HG03097 (cell line): Measurements from ENCODE around the gene FHIT.
A peak's percentile ranks its signal among the peaks of the same experiment; 100 is the strongest.

ENCODE experiments used
- ATAC-seq: cut with Tn5 transposase; IDR thresholded peaks from one replicate; pipeline ENCODE4 v1.9.1; 2021; ENCODE audit not compliant: unreplicated experiment, low FRiP score

FHIT gene

GRCh38 chr3:61251174-61251972 lies at the start of gene FHIT:
Gene FHIT (minus strand): TSS chr3:61251452.
- ATAC-seq = peak; percentile 94

DNA sequence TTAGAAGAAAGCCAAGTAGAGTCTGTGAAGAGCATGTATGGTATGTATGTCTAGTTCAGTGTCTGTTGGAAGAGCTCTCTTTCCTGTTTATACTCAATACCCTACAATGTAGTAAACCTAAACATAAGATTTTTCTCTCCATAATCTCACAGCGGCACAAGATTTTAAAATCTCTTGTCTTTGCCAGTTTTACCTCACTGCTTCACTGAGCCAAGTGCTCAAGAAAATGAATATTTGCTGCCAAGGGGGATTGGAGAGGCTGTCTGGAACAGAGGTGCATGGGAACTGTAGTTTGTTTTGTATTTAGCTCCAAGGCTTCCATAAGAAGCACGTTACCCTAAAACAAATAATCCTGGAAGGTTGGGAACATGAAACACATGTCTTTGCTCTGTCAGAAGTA lies 49.5 kb upstream of the FHIT start:
- no peak for ATAC-seq

DNA sequence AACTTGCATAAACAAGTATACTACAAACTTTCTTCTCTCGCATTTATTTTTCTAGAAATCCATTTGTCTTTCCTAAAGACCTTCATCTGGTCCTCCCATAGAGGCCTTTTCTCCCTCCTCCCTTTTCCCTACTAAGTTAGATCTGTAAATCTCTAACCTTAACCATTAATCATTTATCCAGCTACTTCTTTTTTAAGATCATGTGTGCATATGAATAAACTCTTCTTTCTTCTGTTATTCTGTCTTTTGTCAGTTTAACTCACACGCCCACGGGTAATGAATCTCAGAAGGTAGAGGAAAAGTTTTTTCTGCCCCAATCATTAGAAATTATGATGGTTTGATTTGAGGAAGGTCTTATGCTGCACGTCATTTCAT lies 48.7 kb upstream of the FHIT start:
- ATAC-seq = no peak

GRCh38 chr3:61299343-61300005 lies 48.2 kb upstream of the FHIT start:
- ATAC-seq = no peak

- ATAC-seq = no peak
Observed at GRCh38 chr3:61297821-61298220, 46.6 kb upstream of the FHIT start.

- no peak for ATAC-seq
Observed at GRCh38 chr3:61288446-61288845, 37.2 kb upstream of the FHIT start.

GRCh38 chr3:61283876-61284275 lies 32.6 kb upstream of the FHIT start:
- ATAC-seq = no peak

DNA sequence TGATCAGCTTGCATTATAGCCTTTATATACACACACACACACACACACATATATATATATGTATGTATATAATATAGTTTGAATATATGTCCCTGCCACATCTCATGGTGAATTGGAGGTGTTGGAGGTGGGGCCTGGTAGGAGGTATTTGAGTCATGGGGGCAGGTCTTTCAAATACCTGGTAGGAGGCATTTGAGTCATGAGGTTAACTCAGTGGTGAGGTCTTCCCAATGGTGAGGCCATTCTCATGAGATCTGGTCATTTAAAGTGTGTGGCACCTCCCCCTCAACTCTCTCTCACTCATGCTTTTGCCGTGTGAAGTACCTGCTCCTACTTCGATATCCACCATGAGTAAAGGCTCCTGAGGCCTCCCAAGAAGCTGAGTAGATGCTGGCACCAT lies 27.5 kb upstream of the FHIT start:
- ATAC-seq = no peak

DNA sequence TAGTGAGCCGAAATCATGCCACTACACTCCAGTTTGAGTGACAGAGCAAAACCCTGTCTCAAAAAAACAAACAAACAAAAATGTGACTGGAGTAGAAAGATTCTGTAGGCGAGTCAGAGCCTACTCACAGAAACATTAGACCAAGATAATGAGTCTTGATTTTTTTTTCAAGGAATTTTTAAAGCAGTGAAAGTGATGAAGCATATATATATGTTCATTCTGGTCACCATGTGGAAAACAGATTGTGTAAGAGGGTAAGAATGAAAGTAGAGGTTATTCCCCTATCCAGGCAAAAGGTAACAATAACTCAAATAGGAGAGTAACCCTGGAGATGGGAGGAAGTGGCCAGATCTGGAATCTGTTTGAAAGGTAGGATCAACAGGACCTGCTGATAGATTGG lies 26.2 kb upstream of the FHIT start:
- no peak for ATAC-seq

GRCh38 chr3:61269435-61269834 lies 18.2 kb upstream of the FHIT start:
- no peak for ATAC-seq

- no peak for ATAC-seq
Observed at GRCh38 chr3:61268644-61269043, 17.4 kb upstream of the FHIT start.

DNA sequence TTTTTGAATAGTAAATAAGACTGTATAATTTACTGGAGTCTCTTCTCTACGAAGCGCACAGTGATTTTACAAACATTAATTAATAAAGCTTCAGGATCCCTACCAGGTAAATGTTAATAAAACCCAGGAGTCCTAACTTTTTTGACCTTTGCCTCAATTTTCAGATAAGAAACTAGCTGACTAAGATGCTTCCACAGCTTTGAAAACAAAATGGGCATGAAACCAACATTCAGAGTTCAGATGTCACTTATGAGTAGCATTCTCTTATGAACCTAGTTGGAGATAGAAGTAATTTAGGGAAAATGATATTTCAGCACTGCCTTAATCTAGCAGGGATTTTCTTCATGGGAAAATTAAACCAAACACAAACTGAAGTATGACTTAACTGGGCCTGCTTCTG lies 13.0 kb upstream of the FHIT start:
- no peak for ATAC-seq

DNA sequence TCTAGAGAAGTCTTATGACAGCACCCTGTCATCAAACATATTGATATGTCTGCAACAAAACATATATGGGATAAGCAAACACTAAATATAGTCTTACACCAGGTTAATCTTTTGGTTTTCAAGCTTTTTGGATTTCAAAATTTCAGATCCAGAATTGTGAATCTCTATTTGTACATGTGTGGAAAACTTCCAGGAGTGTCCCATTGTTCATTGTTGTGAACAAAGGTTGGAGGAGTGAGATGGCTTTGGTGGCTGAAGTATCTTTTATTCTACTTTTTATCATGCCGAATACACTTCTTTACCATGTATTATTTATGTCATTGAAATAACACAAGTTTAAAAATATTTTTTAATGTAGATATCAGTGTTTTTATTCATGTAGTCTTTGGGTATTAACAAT lies 5.9 kb upstream of the FHIT start:
- no peak for ATAC-seq

DNA sequence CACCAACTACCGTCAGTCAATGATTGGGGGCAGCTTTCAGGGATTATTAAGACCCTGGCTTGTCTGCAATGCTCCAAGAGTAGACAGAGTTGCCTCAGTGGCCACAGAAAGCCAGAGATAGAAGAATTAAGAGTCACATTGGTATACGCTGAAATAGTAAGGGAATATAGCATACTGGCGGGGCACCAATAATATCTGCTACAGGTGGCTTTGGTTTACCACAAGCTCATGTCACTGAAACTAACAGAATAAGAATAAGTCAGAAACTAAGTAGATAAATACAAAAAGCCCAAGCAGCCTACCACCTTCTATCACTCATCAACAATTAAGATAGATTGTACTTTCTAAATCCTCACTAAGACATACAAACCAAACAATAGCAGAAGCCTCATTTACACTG lies 2.5 kb upstream of the FHIT start:
- ATAC-seq = no peak

DNA sequence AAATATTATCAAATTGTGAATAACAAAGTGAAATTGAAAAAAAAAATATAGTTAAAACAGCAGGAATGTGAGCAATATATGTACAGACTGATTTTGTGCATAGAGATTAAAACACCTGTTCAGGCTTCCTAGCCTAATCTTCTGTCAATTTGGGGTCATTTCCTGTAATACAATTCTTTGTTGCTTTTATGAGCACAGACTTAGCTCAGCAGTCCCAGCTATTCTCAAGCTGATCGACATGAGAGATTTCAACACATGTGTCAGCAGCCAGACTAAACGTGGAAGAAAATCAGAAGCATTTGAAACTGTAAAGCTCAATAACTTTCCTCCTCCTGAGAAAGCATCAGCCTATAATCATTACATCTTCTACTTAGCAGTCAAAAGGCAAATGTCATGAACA lies 1.6 kb upstream of the FHIT start:
- ATAC-seq = no peak

GRCh38 chr3:61250784-61251173 lies 473 bp downstream of the FHIT start:
- no peak for ATAC-seq

DNA sequence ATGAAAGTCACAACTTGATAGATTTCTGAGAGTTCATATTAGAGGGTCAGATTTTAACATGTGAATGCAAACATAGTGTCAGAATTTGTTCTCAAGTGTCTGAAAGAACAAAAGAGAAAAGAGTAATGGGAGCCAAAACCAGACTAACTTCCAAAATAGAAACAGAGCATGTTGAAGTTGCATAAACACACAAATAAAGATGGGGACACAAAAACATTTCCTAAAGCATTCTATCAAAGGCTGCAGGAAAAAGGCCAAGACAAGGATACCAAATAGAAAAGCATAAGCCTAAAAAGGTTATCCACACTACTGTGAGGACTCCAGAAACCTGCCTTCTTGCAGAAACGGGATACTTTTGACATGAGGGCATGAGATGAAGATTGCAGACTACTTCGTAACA lies 2.8 kb downstream of the FHIT start:
- no peak for ATAC-seq

DNA sequence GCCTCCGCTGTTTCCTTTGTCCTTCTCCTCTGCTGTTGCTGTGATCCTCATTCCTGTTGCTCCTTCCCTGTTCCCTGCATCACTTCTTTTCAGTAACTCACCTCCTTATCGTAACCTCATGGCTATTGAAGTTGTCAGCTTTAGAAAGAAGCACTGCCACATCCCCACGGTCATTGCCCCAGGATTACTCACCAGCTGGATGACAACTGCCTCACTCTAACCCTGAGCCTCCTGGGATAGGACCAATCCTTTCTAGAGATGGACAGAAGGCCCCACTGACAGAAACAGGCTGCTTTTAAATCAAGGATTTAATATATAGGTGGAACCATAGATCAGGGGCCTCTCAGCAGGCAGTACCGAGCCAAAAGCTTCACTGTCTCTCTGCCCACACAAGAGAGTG lies 4.1 kb downstream of the FHIT start:
- ATAC-seq = no peak

DNA sequence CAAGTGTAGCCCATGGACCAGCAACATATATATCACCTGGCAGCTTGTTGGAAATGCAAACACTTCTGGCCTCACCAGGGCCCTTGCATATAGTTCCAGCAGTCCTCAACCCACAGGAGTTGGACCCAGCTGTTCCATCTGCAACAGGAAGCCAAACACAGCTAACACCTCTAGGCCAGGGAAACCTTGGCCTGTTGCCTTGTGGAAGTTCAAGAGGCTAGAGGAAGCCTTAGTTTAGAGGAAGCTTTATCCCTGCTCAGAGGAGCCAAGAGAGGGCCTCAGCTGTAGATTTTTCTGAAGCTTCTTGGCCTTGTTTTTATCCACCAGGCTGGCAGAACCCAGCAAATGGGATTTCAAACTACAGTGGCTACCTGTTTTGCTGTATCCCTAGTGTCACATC lies 11.4 kb downstream of the FHIT start:
- ATAC-seq = no peak

DNA sequence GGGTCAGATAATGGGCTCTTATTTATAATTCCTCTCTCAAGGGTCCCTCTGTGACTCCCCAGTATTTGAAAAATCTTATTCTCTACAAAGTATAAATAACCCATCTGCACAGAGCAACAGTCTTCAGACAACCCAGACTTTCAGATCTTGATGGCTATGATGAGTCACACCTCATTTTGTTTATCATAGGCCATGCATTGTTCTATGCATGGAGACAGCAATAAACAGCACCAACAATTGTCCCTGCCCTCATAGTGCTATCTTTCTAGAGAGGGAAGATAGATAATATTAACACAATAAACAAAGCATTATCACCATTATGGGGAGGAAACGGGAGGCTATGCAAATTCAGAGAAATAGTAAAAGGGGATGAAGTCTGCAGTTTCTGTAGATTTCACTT lies 13.4 kb downstream of the FHIT start:
- no peak for ATAC-seq

DNA sequence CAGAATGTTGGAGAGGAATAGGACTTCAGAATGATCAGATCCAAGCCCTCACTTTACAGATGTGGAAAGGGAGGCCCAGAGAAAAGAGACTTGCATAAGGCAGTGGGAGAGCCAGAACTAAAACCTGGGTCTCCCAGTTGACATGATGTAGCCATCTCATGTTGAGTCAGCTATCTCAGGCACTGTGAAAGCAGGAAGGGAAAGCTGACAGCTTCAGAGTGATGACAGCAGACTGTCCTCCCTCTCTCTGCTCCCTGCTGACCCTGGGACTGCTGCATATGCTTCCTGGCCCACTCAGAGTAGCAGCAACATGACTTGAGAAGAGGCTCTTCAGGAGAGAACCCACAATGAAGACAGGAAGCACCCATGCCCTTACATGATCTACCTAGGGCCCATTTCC lies 14.7 kb downstream of the FHIT start:
- peak; percentile 84 for ATAC-seq

DNA sequence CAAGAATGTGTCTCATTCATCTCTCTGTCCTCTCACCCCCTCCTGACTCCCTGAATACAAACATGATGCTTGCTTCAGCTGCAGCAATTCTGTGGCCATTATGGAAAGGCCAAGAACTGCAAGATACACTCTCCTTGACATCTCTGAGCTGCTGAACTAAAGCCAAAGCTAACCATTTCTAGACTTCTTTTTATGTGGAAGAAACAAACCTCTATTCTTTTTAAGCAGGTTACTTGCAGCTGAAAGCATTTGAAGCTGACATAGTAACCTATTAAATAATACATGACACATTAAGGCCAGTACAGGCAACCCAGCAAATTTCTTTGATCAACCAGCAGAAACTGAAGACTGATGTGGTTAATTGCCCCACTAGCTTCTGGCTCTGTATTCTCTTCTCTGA lies 17.5 kb downstream of the FHIT start:
- ATAC-seq = no peak
